SU-DHL-6 (cell line): ENCODE data around the gene BRI3BP.

Experiments used
- EZH2phosphoT487 ChIP-seq: fragments of 200-600 bp; sonication (generic), shearing (Covaris generic); conservative IDR thresholded peaks from 2 replicates; pipeline ENCODE4 v1.6.1; 2018; ENCODE audit warnings: mild to moderate bottlenecking, antibody characterized with exemption, low read length, moderate library complexity, mixed read lengths
- TF ChIP-seq, protein P1 (sequence below): fragments of 200-600 bp; sonication (generic); IDR thresholded peaks from one replicate; pipeline ENCODE4 v1.5.1; 2017; ENCODE audit warnings: antibody characterized with exemption, mild to moderate bottlenecking, low read length, moderate library complexity; ENCODE audit not compliant: insufficient read depth, poor library complexity, severe bottlenecking

DNA sequence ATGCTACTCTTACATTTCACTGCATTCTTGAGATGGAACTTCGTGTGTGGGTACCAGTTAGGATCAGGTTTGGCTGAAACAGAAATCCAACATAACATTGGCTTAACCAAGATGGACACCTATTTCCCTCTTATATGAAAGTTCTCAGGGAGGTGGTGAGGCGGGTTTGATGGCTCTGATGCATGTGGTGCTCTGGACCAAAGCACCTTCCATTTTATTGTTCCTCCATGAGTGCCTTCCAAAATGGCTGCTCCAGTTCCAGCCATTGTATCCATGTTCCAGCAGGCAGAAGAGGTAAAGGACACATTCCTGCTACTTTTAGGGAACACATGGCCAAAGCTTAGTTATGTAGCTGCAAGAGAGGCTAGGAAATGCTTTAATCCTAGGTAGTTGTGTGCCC lies 29.6 kb downstream of the BRI3BP start:
- TF ChIP-seq EZH2phosphoT487: no peak
- TF ChIP-seq, protein P1, sequence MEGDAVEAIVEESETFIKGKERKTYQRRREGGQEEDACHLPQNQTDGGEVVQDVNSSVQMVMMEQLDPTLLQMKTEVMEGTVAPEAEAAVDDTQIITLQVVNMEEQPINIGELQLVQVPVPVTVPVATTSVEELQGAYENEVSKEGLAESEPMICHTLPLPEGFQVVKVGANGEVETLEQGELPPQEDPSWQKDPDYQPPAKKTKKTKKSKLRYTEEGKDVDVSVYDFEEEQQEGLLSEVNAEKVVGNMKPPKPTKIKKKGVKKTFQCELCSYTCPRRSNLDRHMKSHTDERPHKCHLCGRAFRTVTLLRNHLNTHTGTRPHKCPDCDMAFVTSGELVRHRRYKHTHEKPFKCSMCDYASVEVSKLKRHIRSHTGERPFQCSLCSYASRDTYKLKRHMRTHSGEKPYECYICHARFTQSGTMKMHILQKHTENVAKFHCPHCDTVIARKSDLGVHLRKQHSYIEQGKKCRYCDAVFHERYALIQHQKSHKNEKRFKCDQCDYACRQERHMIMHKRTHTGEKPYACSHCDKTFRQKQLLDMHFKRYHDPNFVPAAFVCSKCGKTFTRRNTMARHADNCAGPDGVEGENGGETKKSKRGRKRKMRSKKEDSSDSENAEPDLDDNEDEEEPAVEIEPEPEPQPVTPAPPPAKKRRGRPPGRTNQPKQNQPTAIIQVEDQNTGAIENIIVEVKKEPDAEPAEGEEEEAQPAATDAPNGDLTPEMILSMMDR: no peak
